ENCODE measurements around the gene MT1X.

The MT1X gene

GRCh38 chr16:56726926-56727325, 44.7 kb downstream of the MT1X start:
- DNase-seq = no peak
- Mint-ChIP-seq H3K27ac (no peak overlapping the region), H3K27me3 (ENCODE audit: low read depth, poor library complexity) (peaks cover 16% of the 10 kb centered on the region), H3K36me3 (ENCODE audit: low read depth) (no peaks in the 10 kb centered on the region), H3K4me1 (peaks cover 29% of the 10 kb centered on the region), H3K9me3 (peaks cover 15% of the 10 kb centered on the region), H3K4me3 (no peak overlapping the region)
- TF ChIP-seq, protein P1, sequence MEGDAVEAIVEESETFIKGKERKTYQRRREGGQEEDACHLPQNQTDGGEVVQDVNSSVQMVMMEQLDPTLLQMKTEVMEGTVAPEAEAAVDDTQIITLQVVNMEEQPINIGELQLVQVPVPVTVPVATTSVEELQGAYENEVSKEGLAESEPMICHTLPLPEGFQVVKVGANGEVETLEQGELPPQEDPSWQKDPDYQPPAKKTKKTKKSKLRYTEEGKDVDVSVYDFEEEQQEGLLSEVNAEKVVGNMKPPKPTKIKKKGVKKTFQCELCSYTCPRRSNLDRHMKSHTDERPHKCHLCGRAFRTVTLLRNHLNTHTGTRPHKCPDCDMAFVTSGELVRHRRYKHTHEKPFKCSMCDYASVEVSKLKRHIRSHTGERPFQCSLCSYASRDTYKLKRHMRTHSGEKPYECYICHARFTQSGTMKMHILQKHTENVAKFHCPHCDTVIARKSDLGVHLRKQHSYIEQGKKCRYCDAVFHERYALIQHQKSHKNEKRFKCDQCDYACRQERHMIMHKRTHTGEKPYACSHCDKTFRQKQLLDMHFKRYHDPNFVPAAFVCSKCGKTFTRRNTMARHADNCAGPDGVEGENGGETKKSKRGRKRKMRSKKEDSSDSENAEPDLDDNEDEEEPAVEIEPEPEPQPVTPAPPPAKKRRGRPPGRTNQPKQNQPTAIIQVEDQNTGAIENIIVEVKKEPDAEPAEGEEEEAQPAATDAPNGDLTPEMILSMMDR (IDR thresholded peaks at IDR 0.05) = no peak

GRCh38 chr16:56728027-56728426, 45.8 kb downstream of the MT1X start:
- Mint-ChIP-seq H3K27ac (no peak overlapping the region), H3K9me3 (peaks cover 5% of the 10 kb centered on the region), H3K4me1 (peaks cover 29% of the 10 kb centered on the region), H3K4me3 (no peak overlapping the region), H3K36me3 (ENCODE audit: low read depth) (no peaks in the 10 kb centered on the region), H3K27me3 (ENCODE audit: low read depth, poor library complexity) (peaks cover 8% of the 10 kb centered on the region)
- DNase-seq = no peak
- TF ChIP-seq, protein P1 (IDR thresholded peaks at IDR 0.05) = no peak

- TF ChIP-seq, protein P1 (IDR thresholded peaks at IDR 0.05) = no peak
- Mint-ChIP-seq H3K36me3 (ENCODE audit: low read depth) (no peaks in the 10 kb centered on the region), H3K27me3 (ENCODE audit: low read depth, poor library complexity) (peaks cover 6% of the 10 kb centered on the region), H3K27ac (peak overlapping the region; percentile 90), H3K4me3 (no peak overlapping the region), H3K9me3 (no peaks in the 10 kb centered on the region), H3K4me1 (peaks cover 24% of the 10 kb centered on the region)
- no peak for DNase-seq
Observed at GRCh38 chr16:56728980-56729734, 46.9 kb downstream of the MT1X start.

DNA sequence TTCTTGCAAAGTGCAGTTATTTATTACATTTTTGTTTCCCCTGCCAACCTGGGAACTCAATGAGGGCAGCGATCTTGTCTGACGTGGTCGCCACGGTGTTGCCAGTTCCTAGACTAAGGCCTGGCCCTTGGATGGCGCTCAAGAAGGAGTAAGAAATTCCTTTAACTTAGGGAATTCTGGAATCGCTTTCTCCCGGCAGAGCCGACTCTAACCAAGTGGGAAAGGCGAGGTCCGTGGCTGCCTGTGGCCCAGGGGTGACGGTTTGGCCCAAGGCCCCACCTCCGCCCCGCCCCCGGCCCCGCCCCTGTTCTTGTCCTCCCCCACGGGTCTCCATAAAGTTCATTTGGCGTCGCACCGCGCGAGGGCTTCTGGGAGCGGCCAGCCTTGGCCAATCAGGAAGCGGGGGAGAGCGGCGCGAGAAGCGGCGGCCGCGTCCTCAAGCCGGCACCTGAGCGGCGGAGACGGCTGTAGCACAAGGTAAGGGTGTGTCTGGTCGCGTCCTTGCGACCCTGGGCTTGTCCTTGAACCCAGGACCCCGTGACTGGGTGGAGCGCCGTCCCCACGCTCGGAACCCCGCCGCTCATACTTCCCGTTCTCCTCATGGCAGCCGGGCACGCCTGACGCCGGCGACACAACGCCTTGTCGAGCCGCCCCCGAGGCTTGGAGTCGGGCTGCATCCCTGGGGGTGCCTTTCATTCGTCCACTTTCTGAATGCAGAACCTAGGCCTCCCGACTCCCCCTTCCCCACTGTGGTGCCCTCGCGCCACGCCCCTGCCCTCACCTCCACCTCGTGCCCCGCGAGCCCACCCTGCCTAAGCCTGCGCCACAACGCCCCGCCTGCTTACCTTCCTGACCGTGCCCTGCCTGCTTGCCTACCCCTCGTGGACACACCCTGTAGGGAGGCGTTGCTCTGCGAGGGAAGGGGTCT, 47.7 kb downstream of the MT1X start, which contains the start of gene NUP93:
Gene NUP93, plus strand, starts transcription at position 395 of the 928 bp plus-strand sequence. CDS start 18,119 bp downstream, outside the sequence.
- Mint-ChIP-seq H3K27ac (peak within 1 kb of the TSS; percentile 90), H3K9me3 (no peaks in the 10 kb centered on the region), H3K4me3 (no peak within 1 kb of the TSS), H3K4me1 (peaks cover 16% of the 10 kb centered on the region), H3K27me3 (ENCODE audit: low read depth, poor library complexity) (peaks cover 3% of the 10 kb centered on the region), H3K36me3 (ENCODE audit: low read depth) (no peaks in the 10 kb centered on the region)
- DNase-seq = peak; percentile 82
- TF ChIP-seq, protein P1 (IDR thresholded peaks at IDR 0.05) = no peak

GRCh38 chr16:56732366-56732765, 50.1 kb downstream of the MT1X start:
- DNase-seq = no peak
- peaks cover 11% of the 10 kb centered on the region for H3K36me3 Mint-ChIP-seq (ENCODE audit: low read depth)
- H3K27me3 Mint-ChIP-seq (ENCODE audit: low read depth, poor library complexity) = no peaks in the 10 kb centered on the region
- TF ChIP-seq, protein P1 (IDR thresholded peaks at IDR 0.05) = no peak
- no peak overlapping the region for H3K27ac Mint-ChIP-seq
- peaks cover 12% of the 10 kb centered on the region for H3K4me1 Mint-ChIP-seq
- no peak overlapping the region for H3K4me3 Mint-ChIP-seq
- no peaks in the 10 kb centered on the region for H3K9me3 Mint-ChIP-seq

All from nephron progenitor cell (in vitro differentiated cells).